Activated CD4-positive, alpha-beta memory T cell treated with anti-CD3 and anti-CD28 coated beads, Interleukin-2, amount 10 ng/mL, durations not matched to agents 7 days and 5 days (primary cell): ENCODE data around the gene IPCEF1. TPM values are rescaled to one million over a fixed set of nuclear protein-coding genes. Genes with fewer than 3 reads are reported as not detected.

Source experiments
- CTCF ChIA-PET: fragments of 350-600 bp; sonication (Branson Sonifier 250); formaldehyde crosslinking; loops from one replicate; lab custom pipeline; 2021; ENCODE audit warnings: antibody characterized with exemption, inconsistent platforms; lab: Charles Lee
- POLR2A ChIA-PET: fragments of 350-600 bp; sonication (Branson Sonifier 250); formaldehyde crosslinking; loops from one replicate; lab custom pipeline; 2021; ENCODE audit warnings: antibody characterized with exemption; lab: Charles Lee
- DNase-seq: peaks from one replicate; pipeline ENCODE4 v3.0.0-alpha.2; 2020
- H3K27ac Mint-ChIP-seq: one replicate; pipeline ENCODE4 v1.8.0; 2021; ENCODE audit warnings: mild to moderate bottlenecking, mixed read lengths
- H3K27me3 Mint-ChIP-seq: one replicate; pipeline ENCODE4 v1.8.0; 2021; ENCODE audit warnings: mixed read lengths
- H3K36me3 Mint-ChIP-seq: one replicate; pipeline ENCODE4 v1.8.0; 2021; ENCODE audit warnings: low read depth, mixed read lengths
- H3K4me1 Mint-ChIP-seq: one replicate; pipeline ENCODE4 v1.8.0; 2021; ENCODE audit warnings: mixed read lengths
- H3K4me3 Mint-ChIP-seq: one replicate; pipeline ENCODE4 v1.8.0; 2021; ENCODE audit warnings: mild to moderate bottlenecking, mixed read lengths
- H3K9me3 Mint-ChIP-seq: one replicate; pipeline ENCODE4 v1.8.0; 2021; ENCODE audit warnings: mixed read lengths
- total RNA-seq, 2 experiments: library from RNA; stranded (reverse); gene quantifications; one replicate each; pipeline ENCODE4 v1.2.3, GENCODE V29; 2021

IPCEF1 gene
- total RNA-seq, 2 experiments from 2014 or later, result 13.8 to 20.3 TPM

GRCh38 chr6:154292855-154293519 is 63.6 kb downstream of the IPCEF1 start:
- H3K4me3 Mint-ChIP-seq, result no peak overlapping the region
- peaks cover 7% of the 10 kb centered on the region for H3K4me1 Mint-ChIP-seq
- H3K36me3 Mint-ChIP-seq, result no peaks in the 10 kb centered on the region
- no peaks in the 10 kb centered on the region for H3K9me3 Mint-ChIP-seq
- no peak overlapping the region for H3K27ac Mint-ChIP-seq
- DNase-seq, result no peak
- ChIA-PET POLR2A (no interaction called here), CTCF (interaction anchor here (0.8 to 1.3 kb wide), 2 partner anchors 15 to 140 kb away, joined by 3 to 6 read pairs; no protein-coding TSS in a partner anchor)
- H3K27me3 Mint-ChIP-seq, result no peaks in the 10 kb centered on the region

GRCh38 chr6:154292066-154292465 is 64.5 kb downstream of the IPCEF1 start:
- Mint-ChIP-seq H3K9me3 (no peaks in the 10 kb centered on the region), H3K4me1 (no peaks in the 10 kb centered on the region), H3K36me3 (no peaks in the 10 kb centered on the region), H3K27ac (no peak overlapping the region), H3K4me3 (no peak overlapping the region), H3K27me3 (no peaks in the 10 kb centered on the region)
- ChIA-PET POLR2A (no interaction called here), CTCF (interaction anchor here (1.3 kb wide), 1 partner anchor 14 kb away, joined by 6 read pairs; no protein-coding TSS in a partner anchor)
- no peak for DNase-seq

- POLR2A ChIA-PET, result no interaction called here
- no peaks in the 10 kb centered on the region for H3K27me3 Mint-ChIP-seq
- H3K27ac Mint-ChIP-seq, result no peak overlapping the region
- CTCF ChIA-PET, result no interaction called here
- H3K4me3 Mint-ChIP-seq, result no peak overlapping the region
- DNase-seq, result no peak
- H3K9me3 Mint-ChIP-seq, result no peaks in the 10 kb centered on the region
- no peaks in the 10 kb centered on the region for H3K4me1 Mint-ChIP-seq
- no peaks in the 10 kb centered on the region for H3K36me3 Mint-ChIP-seq
Measured at GRCh38 chr6:154289818-154290508, 66.6 kb downstream of the IPCEF1 start.

- Mint-ChIP-seq H3K27ac (no peak overlapping the region), H3K4me3 (no peak overlapping the region), H3K4me1 (no peaks in the 10 kb centered on the region), H3K9me3 (no peaks in the 10 kb centered on the region), H3K36me3 (no peaks in the 10 kb centered on the region), H3K27me3 (no peaks in the 10 kb centered on the region)
- CTCF ChIA-PET, result interaction anchor here (1.5 kb wide), 1 partner anchor 132 kb away, joined by 3 read pairs; no protein-coding TSS in a partner anchor
- DNase-seq, result no peak
- POLR2A ChIA-PET, result no interaction called here
Measured at GRCh38 chr6:154285826-154286225, 70.8 kb downstream of the IPCEF1 start.

- no peaks in the 10 kb centered on the region for H3K4me1 Mint-ChIP-seq
- CTCF ChIA-PET, result interaction anchor here (1.1 kb wide), 1 partner anchor 130 kb away, joined by 3 read pairs; no protein-coding TSS in a partner anchor
- no peak overlapping the region for H3K4me3 Mint-ChIP-seq
- DNase-seq, result no peak
- H3K36me3 Mint-ChIP-seq, result no peaks in the 10 kb centered on the region
- no peaks in the 10 kb centered on the region for H3K9me3 Mint-ChIP-seq
- H3K27ac Mint-ChIP-seq, result no peak overlapping the region
- POLR2A ChIA-PET, result no interaction called here
- no peaks in the 10 kb centered on the region for H3K27me3 Mint-ChIP-seq
Measured at GRCh38 chr6:154284313-154284853, 72.2 kb downstream of the IPCEF1 start.

GRCh38 chr6:154280521-154280920 is 76.1 kb downstream of the IPCEF1 start:
- H3K4me3 Mint-ChIP-seq, result no peak overlapping the region
- H3K9me3 Mint-ChIP-seq, result no peaks in the 10 kb centered on the region
- H3K27me3 Mint-ChIP-seq, result no peaks in the 10 kb centered on the region
- DNase-seq, result no peak
- peaks cover 15% of the 10 kb centered on the region for H3K4me1 Mint-ChIP-seq
- no peak overlapping the region for H3K27ac Mint-ChIP-seq
- CTCF ChIA-PET, result interaction anchor here (0.9 to 1.0 kb wide), 2 partner anchors 123 to 127 kb away, joined by 4 read pairs; no protein-coding TSS in a partner anchor
- POLR2A ChIA-PET, result no interaction called here
- H3K36me3 Mint-ChIP-seq, result no peaks in the 10 kb centered on the region

GRCh38 chr6:154277629-154278017 is 79.0 kb downstream of the IPCEF1 start:
- Mint-ChIP-seq H3K4me3 (peak overlapping the region; percentile 30), H3K27me3 (no peaks in the 10 kb centered on the region), H3K27ac (no peak overlapping the region), H3K36me3 (no peaks in the 10 kb centered on the region), H3K4me1 (peaks cover 15% of the 10 kb centered on the region), H3K9me3 (no peaks in the 10 kb centered on the region)
- CTCF ChIA-PET, result interaction anchor here (0.6 to 5.1 kb wide), 29 partner anchors 11 to 238 kb away, joined by 3 to 86 read pairs (median 4); no protein-coding TSS in a partner anchor
- POLR2A ChIA-PET, result interaction anchor here (0.7 to 1.4 kb wide), 5 partner anchors 30 to 233 kb away, joined by 3 to 8 read pairs (median 3); partner anchors contain the start of gene CNKSR3
- peak; percentile 26 for DNase-seq

- H3K9me3 Mint-ChIP-seq, result no peaks in the 10 kb centered on the region
- no peaks in the 10 kb centered on the region for H3K27me3 Mint-ChIP-seq
- DNase-seq, result no peak
- POLR2A ChIA-PET, result interaction anchor here (0.7 to 1.4 kb wide), 5 partner anchors 29 to 234 kb away, joined by 3 to 8 read pairs (median 3); partner anchors contain the start of gene CNKSR3
- peak overlapping the region; percentile 30 for H3K4me3 Mint-ChIP-seq
- no peaks in the 10 kb centered on the region for H3K36me3 Mint-ChIP-seq
- H3K27ac Mint-ChIP-seq, result no peak overlapping the region
- peaks cover 15% of the 10 kb centered on the region for H3K4me1 Mint-ChIP-seq
- CTCF ChIA-PET, result interaction anchor here (0.6 to 5.1 kb wide), 31 partner anchors 11 to 239 kb away, joined by 3 to 86 read pairs (median 4); no protein-coding TSS in a partner anchor
Measured at GRCh38 chr6:154276810-154277628, 79.6 kb downstream of the IPCEF1 start.

- Mint-ChIP-seq H3K36me3 (no peaks in the 10 kb centered on the region), H3K27ac (no peak overlapping the region), H3K27me3 (no peaks in the 10 kb centered on the region), H3K4me1 (peaks cover 15% of the 10 kb centered on the region), H3K4me3 (no peak overlapping the region), H3K9me3 (no peaks in the 10 kb centered on the region)
- ChIA-PET CTCF (interaction anchor here (0.7 to 2.5 kb wide), 5 partner anchors 108 to 120 kb away, joined by 3 to 10 read pairs (median 4); no protein-coding TSS in a partner anchor), POLR2A (no interaction called here)
- no peak for DNase-seq
Measured at GRCh38 chr6:154274168-154274567, 82.4 kb downstream of the IPCEF1 start.

GRCh38 chr6:154268486-154268885 is 88.1 kb downstream of the IPCEF1 start:
- Mint-ChIP-seq H3K27ac (no peak overlapping the region), H3K27me3 (no peaks in the 10 kb centered on the region), H3K4me1 (no peaks in the 10 kb centered on the region), H3K9me3 (no peaks in the 10 kb centered on the region), H3K36me3 (no peaks in the 10 kb centered on the region), H3K4me3 (no peak overlapping the region)
- DNase-seq, result no peak
- ChIA-PET POLR2A (no interaction called here), CTCF (no interaction called here)

GRCh38 chr6:154267508-154268106 is 89.0 kb downstream of the IPCEF1 start:
- Mint-ChIP-seq H3K9me3 (no peaks in the 10 kb centered on the region), H3K27ac (no peak overlapping the region), H3K4me3 (no peak overlapping the region), H3K27me3 (no peaks in the 10 kb centered on the region), H3K36me3 (no peaks in the 10 kb centered on the region), H3K4me1 (no peaks in the 10 kb centered on the region)
- POLR2A ChIA-PET, result interaction anchor here (1.1 kb wide), 1 partner anchor 18 kb away, joined by 4 read pairs; no protein-coding TSS in a partner anchor
- CTCF ChIA-PET, result interaction anchor here (1.3 to 3.4 kb wide), 2 partner anchors 9 to 101 kb away, joined by 3 to 9 read pairs; no protein-coding TSS in a partner anchor
- no peak for DNase-seq
